HG02623 (cell line): ENCODE results near the gene LINC00632.
"Not testable (repeated sequence)": the region's sequence is repeated elsewhere in the genome, so short reads cannot be mapped to it uniquely, and the experiment has no call there.

Experiments
- ATAC-seq: cut with Tn5 transposase; IDR thresholded peaks from one replicate; pipeline ENCODE4 v1.9.1; 2021; ENCODE audit warnings: moderate library complexity; ENCODE audit not compliant: unreplicated experiment

Gene LINC00632

DNA sequence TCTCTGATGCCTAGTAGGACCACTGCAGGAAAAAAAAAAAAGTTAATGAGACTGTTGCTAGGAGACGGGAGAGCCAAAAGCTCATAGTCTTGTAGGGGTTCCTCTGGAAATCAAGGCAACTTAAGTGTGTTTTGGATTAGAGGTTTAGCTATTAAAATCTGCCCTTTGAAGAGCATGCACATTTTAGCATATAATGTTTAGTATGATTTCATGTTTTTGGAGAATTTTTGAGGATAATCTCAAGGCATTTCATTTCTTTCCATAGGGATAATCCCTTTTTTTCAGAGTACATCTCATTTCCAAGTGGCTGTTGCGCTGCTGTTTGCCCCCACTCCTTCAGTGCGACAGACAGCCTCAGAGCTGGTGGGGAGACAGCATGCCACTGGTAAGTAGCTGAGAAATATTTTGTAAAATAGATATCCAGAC, at the start of gene LINC00632:
TSS of gene LINC00632 (plus strand) at position 339 of the 426 bp plus-strand sequence.
- ATAC-seq: no peak

DNA sequence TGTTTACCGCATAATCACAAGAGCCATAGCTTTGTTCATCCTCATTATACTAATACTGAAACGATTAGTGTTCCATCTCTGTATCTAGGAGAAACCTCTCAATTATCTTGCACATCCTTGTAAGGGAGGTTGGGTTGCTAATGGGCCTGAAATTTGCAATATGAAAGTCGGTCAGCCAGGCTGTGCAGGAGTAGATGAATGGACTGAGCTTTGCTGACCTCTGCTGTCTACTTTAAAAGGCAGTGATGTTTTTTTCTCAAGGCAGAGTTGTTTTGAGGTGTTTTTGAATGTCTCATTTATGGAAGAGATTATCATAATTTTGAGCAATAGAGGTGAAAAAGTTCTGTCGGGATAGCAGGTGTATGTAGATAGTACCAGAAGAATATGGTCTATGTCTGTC, 47.9 kb upstream of the LINC00632 start:
- ATAC-seq: no peak

DNA sequence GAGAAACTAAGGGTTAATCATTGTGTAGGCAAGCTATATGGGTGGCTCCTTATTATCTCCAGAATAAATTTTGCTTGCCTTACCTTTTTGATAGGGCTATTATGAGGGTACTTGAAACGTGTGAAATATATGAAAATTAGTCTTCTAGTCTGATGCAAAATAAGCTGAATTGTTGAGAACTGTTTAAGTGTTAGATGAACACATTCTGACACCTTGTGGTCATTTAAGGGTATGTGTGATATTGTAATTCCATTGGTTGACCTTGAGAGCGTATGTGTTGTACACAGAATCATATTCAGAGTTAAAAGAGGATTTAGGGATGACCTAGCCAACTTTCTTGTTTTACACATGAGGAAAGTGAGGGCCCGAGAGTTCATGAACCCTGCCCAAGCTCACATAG, 44.6 kb upstream of the LINC00632 start:
- no peak for ATAC-seq

DNA sequence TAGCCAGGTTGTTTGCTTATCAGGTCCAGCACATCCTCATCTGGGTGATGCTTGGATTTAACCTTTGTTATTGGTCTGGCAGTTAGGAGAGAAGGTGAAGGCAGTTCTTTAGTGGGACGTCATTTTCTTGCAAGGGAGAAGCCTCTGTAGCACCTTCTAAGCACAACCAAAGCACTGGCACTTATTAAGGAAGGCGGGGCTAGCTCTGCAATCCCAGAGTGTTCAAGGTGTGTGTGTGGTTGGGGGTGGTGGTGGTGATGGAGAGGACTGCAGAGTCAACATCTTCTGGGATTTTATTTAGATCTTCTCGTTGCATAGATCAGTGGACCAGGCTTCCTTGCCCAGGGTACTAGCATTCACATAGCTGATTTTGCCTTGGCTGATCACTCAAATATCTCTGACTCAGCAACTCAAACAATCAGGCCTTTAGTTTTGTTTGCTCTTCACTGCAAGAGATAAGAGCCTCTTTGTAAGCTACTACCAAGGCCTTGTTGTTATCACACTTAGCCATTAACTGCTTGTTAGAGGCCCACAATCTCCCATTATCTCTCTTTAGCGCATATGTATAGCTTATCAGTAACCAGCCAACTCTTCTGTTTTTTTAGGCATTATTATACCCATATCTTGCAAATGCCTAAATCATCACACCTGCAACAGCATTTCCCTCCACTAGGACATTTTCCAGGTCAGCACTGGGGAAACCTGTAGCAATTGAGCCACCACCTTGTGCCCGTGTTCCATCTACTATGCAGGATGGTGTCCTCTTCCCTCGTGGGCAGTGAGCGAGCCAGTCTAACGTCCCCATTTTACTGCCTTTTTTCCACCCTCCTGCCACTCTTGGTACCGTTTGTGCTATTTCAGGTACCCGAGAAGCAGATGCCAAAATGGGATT, 36.5 kb upstream of the LINC00632 start:
- ATAC-seq: no peak

DNA sequence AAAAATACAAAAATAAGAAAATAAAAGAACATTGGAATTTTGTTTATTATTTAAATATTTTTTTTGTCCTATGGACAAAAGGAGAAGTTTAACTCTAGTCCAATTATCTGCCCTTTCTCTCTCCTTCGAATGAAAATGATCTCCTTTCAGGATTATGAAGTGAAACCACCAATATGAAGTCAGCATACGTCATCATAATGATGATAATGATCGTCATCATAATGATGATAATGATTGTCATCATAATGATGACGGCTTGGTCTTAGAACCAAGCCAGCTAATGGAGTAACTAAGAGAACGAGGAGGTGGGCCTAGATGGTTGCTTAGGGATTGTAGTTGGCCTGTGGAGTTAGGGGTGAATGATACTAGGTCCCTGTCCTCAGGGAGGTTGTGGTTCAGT, 21.9 kb upstream of the LINC00632 start:
- no peak for ATAC-seq

DNA sequence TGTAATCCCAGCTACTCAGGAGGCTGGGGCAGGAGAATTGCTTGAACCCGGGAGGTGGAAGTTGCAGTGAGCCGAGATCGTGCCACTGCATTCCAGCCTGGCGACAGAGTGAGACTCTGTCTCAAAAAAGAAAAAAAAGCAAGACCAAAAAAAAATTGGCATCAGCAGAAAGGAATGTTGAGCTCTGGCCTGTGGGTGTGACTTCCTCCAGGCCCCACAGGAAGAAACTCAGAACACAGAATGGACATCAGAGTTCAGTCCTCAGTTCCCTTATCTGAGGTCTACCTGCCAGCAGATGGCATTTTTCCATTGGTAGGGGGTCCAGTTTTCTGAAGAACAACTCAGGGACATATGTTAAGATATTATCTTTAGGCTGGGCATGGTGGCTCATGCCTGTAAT, 18.0 kb upstream of the LINC00632 start:
- ATAC-seq: not testable (repeated sequence)

DNA sequence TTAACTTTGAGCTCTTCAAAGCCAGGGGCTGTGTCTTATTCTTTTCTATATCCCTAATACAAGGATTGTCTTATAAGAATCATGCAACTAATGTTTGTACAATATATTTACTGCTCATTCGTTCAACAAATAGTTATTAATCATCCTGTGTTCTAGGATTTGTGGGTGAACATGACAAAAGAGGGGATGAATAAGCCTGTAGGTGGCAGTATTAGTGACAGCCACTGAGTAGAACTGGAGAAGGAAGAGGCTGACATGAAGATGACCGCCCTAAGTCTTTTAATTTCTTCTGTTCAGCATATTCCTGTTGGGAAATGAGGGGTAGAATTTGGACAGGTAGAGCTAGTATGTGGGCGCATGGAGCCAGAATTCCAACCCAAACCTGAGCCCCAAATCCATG, 11.9 kb upstream of the LINC00632 start:
- ATAC-seq: no peak

DNA sequence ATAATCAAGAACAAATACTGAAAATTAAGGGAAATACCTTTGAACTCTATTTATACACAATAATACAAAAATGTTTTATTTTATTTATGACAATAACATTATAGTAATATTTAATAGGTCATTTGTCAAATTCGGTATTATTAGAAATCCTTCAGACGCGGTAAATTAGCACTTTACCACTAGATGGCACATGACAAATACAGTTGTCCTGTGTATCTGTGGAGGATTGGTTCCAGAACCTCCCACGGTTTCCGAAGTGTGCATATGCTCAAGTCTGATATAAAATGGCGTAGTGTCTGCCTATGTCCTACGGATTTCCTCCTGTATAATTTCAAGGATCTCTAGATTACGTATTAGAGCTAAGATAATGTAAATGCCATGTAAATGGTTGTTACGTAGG, 8.1 kb upstream of the LINC00632 start:
- peak; percentile 57 for ATAC-seq

DNA sequence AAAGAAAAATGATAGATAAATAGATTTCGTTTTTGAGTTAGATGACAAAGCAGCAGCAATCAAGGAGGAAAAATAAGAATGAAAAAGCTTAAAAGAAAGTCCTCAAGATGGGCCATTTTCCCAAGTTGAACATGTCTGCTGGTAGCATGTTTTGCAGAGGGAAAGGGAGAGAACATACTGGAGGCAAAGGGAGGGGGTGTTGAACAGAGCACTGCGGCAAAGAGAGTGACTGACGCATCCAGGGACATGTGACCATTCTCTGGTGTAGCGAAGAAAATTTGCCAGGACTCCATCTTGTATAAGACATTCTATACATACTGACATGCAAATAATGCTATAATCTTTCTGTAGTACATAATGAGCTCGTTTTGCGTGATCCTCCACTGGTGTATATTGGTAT, 1.2 kb downstream of the LINC00632 start:
- ATAC-seq: no peak

DNA sequence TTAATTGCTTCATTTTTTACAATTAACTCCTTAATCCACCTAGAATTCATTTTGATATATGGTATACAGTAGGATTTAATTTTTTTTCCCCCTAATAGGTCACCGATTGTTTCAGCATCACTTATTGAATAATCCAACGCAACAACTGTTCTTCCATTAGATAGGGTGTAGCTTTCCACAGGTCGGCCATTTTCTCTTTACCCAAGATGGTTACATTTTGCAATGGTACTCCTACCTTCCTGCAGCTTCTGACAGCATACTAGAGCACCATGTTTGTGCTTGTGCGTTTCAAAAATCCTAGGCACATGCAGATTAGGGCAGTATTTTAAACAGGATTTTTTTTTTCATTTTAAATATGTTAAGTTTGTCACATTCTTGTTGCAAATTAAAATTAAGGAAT, 2.3 kb downstream of the LINC00632 start:
- ATAC-seq: no peak

DNA sequence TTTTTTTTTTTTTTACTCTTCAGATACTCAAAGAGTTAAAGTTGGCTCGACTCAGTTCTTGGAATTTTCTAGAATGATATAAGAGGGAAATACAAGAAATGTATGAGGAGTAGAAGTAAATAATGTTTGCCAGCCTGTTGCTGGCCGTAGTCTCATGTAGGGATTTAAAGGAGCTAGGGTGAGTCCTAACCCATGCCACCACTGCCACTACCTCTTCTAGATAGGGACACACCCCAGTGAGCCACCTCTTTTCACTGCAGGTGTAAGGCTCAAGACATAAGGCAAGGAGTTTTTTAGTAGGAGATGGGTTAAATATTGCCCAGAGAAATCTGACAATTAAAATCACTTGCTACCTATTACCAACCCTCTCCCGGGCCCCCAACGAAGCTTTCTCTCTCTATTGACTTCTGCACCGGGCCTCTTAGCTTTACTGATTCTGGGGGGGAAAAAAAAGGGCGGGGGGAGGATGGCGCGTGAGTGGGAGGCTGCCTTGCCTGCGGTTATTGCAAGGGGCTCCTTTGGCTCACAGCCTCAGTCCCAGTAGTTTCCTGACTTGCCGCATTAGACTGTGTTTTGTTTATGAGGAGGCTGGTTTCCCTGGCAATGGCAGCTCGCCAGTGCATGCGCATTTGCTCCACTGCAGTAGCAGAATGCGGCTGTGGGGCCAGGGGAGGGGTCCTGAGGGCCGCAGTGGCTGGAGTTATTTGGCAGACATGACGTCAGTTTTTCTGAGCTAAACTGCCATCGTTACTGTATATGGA, 3.0 kb downstream of the LINC00632 start:
- no peak for ATAC-seq

DNA sequence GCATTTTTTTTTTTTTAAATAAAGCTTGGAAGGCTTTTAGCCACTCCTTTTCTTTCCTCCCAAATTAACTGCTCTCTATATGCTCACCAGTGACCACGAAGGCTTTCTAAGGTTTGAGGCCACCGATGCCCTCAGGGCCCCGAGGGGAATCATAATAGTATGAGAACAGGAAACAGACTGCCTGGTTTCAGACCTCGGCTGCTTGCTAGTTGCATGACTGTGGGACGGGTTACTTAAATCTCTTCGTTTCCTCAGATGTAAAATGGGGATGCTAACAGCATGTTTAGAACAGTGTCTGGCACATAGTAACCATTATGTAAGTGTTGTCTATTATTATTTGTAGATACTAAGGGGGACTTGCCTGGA, 3.6 kb downstream of the LINC00632 start:
- ATAC-seq: no peak

DNA sequence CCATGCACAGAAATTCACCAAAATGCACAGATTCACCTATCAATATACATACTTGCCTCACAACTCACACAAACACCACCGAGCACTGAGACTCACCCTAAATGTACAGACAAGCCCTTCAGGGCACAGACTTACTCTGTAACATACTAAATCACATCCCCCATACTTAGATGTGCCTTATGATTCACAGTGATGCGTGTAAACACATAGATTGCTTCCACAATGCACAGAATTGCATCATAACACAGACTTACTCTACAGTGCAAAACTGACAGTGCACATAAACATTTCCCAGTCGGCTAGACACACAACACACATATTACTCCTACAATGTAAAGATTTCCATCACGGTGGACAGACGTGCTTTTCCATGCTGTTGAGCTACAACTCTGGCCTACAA, 6.2 kb downstream of the LINC00632 start:
- ATAC-seq: no peak

DNA sequence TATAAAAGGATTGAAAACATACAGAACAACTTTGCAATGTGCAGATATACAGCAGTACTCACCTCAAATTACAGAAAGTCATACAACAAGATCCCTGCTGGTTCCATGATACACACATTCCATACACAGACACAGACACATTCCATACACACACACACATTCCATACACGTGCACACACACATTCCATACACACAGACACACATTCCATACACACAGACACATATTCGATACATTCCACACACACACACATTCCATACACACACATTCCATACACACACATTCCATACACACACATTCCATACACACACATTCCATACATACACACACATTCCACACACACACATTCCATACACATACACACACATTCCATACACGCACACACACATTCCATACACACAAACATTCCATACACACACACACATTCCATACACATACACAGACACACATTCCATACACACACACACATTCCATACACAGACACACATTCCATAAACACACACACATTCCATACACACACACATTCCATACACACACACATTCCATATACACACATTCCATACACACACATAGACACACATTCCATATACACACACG, 13.7 kb downstream of the LINC00632 start:
- no peak for ATAC-seq

DNA sequence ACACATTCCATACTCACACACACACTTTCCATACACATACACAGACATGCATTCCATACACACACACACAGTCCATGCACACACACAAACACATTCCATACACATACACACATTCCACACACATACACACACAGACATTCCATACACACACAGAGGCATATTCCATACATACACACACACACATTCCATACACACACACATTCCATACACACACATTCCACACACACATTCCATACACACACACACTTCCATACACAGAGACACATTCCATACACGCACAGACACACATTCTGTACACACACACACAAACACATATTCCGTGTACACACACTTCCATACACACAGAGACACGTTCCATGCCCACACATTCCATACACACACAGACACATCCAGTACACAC, 14.8 kb downstream of the LINC00632 start:
- no peak for ATAC-seq

DNA sequence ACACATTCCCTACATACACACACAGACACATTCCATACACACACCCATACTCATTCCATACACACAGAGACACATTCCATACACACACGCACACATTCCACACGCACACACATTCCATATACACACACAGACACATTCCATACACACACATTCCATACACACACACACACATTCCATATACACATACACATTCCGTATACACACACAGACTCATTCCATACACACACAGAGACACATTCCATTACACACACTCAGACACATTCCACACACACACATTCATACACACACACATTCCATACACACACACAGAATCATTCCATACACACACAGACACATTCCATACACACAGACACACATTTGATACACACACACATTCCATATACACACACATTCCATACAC, 15.2 kb downstream of the LINC00632 start:
- ATAC-seq: no peak

DNA sequence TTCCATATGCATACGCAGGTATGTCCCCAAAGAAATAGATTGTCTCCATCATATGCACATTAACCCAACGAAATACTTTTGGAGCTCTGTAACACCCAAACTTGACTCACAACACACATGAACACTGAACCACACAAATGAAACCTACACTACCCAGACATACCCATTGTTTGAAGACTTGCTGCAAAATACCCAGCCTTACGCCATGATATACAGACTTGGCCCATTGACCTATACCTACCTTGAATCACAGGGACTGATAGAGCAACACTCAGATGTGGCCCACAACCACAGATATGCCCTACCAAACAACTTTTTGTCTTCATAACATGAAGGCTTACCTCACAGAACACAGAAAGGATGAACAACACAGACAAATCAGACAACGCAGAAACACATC, 15.9 kb downstream of the LINC00632 start:
- ATAC-seq: no peak

DNA sequence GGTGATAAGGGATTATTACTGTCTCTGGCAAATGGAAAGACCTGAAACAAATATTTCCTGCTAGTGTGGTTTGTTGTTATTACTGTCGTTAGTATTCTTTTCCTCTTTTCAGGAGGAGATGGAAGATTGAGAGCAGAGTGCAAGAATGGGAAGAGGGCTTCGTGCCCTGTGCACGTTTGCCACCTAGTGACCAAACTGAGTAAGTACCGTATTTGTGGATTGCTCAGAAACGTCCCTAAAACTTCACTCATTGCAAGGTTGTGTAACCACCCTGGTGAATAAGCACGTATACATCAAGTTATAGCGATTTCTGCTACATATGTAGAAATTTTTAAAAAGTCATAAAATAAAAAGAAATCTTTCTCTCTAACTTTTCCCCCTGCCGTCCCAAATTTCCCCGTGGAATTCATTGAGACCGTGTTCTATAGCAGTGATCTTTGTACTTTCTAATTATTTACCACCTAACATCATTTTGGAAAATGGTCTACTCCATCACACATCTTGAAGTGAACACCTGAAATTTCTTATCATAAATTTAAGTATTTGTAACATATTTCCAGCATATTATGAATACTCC, 24.3 kb downstream of the LINC00632 start:
- peak; percentile 84 for ATAC-seq

DNA sequence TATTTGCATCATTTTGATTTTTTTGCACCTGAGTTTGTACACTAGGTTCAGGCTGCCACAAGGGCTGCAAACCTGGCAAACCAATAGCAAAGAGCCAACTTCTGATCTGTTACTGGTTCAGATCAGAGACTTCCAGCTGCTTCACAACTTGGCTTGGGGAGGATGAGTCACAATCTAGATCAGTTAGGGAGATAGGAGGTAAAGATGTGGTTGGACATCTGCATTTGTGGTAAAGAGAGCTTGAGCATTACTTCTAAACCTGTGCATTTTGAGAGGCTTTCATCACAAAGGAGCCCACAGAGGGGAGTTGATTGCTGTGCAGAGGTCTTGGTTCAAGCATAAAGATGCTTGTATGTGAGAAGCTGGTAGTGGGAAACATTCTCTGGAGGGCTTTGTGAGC, 34.5 kb downstream of the LINC00632 start:
- ATAC-seq: no peak

DNA sequence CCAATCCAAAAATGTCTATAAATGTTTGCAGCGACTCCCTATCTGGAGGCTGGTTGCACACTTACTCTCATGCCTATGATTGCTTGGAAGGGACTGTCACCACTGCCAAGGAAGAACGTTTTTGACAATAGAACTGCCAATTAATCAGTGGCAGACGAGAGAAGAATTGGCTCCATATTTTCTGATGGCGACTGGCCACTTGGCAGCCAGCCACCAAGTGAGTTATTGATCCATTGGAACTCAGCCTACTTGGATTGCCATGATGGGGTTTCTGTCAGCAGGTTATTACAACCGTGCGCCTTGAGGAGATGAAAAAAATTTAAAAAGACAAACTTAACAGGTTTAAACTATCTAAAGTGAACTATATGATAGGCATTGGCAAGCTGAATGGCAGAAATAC, 47.4 kb downstream of the LINC00632 start:
- no peak for ATAC-seq

DNA sequence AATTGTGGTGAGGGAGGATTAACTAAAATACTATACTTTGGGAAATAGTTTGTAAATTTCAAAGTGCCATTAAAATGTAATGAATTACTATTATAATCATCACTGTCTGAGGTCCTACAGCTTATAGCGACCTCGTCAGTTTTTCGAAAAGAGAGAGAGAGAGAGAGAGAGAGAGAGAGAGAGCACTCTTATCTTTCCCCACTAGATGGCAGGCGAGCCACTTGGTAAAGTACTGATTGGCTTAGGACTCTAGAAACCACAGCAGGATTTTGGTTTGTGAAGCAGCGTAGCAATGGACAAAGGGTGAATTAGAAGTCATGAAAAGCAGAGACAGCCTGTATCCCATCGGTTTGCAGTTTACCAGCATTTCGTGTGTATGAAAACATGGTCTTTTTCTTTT, 52.5 kb downstream of the LINC00632 start:
- ATAC-seq: no peak
